Hepatocyte (in vitro differentiated cells): ENCODE measurements around the gene KAZALD1. TPM values are rescaled to one million over a fixed set of nuclear protein-coding genes. Genes with fewer than 3 reads are reported as not detected.
A peak's percentile ranks its signal among the peaks of the same experiment; 100 is the strongest.

ENCODE experiments used
- DNase-seq: peaks from one replicate; pipeline ENCODE4 v3.0.0-alpha.2; 2016; ENCODE audit warnings: low spot score
- H2AFZ ChIP-seq: fragments of 200-600 bp; sonication (generic); 2 replicates; pipeline ENCODE4 v1.6.0; 2016; ENCODE audit warnings: antibody characterized with exemption, mild to moderate bottlenecking
- H3K27ac ChIP-seq: fragments of 200-600 bp; sonication (generic); 2 replicates; pipeline ENCODE4 v1.5.1; 2016; ENCODE audit warnings: mild to moderate bottlenecking
- H3K27me3 ChIP-seq: fragments of 200-600 bp; sonication (generic); 2 replicates; pipeline ENCODE4 v1.6.1; 2016
- H3K36me3 ChIP-seq: fragments of 200-600 bp; sonication (generic); replicated peaks from 2 replicates; pipeline ENCODE4 v1.5.1; 2016; ENCODE audit warnings: low read depth; ENCODE audit not compliant: insufficient read depth
- H3K4me1 ChIP-seq: fragments of 200-600 bp; sonication (generic); 2 replicates; pipeline ENCODE4 v1.5.1; 2016; ENCODE audit warnings: mild to moderate bottlenecking, moderate library complexity; ENCODE audit not compliant: insufficient read depth
- H3K4me2 ChIP-seq: fragments of 200-600 bp; sonication (generic); 2 replicates; pipeline ENCODE4 v1.6.0; 2016
- H3K4me3 ChIP-seq: fragments of 200-600 bp; sonication (generic); 2 replicates; pipeline ENCODE4 v1.5.1; 2016; ENCODE audit warnings: mild to moderate bottlenecking
- H3K79me2 ChIP-seq: fragments of 200-600 bp; sonication (generic); 2 replicates; pipeline ENCODE4 v1.6.0; 2017; ENCODE audit warnings: mild to moderate bottlenecking
- H3K9me2 ChIP-seq: fragments of 200-600 bp; sonication (generic); replicated peaks from 2 replicates; pipeline ENCODE4 v1.6.0; 2017; ENCODE audit warnings: mild to moderate bottlenecking; ENCODE audit not compliant: insufficient read depth
- H3K9me3 ChIP-seq: fragments of 200-600 bp; sonication (generic); 2 replicates; pipeline ENCODE4 v1.5.1; 2016; ENCODE audit warnings: low read depth, mild to moderate bottlenecking
- H4K20me1 ChIP-seq: fragments of 200-600 bp; sonication (generic); 2 replicates; pipeline ENCODE4 v1.6.0; 2016; ENCODE audit warnings: mild to moderate bottlenecking; ENCODE audit not compliant: insufficient read depth, poor library complexity, severe bottlenecking
- CTCF ChIP-seq: fragments of 200-600 bp; sonication (generic); IDR thresholded peaks from 2 replicates; pipeline ENCODE4 v1.5.1; 2016; ENCODE audit warnings: antibody characterized with exemption, mild to moderate bottlenecking; ENCODE audit not compliant: poor library complexity
- EZH2 ChIP-seq: fragments of 200-600 bp; sonication (generic); IDR thresholded peaks from 2 replicates; pipeline ENCODE4 v1.6.1; 2016; ENCODE audit warnings: antibody characterized with exemption, mild to moderate bottlenecking, borderline replicate concordance
- EZH2phosphoT487 ChIP-seq: fragments of 200-600 bp; sonication (generic); IDR thresholded peaks from one replicate; pipeline ENCODE4 v1.6.1; 2018; ENCODE audit warnings: antibody characterized with exemption, mild to moderate bottlenecking, low read depth, moderate library complexity; ENCODE audit not compliant: unreplicated experiment, severe bottlenecking
- WGBS: methylation state at CpG from one replicate; pipeline ENCODE4 v1.1.6; 2016; ENCODE audit warnings: low lambda C conversion rate; ENCODE audit errors: missing lambda C conversion rate; 5-methylcytosine and 5-hydroxymethylcytosine counted together
- polyA plus RNA-seq: library from polyadenylated mRNA; unstranded; fragments of >200 nt; fragmentation: Nextera tagmentation; extraction: Ambion mirVana; gene quantifications from 2 replicates; pipeline ENCODE4 v1.2.1, GENCODE V29; 2016
- total RNA-seq: library from RNA; depleted of rRNA; stranded (reverse); fragments of >200 nt; gene quantifications from 2 replicates; pipeline ENCODE4 v1.2.3, GENCODE V29; 2014

Gene KAZALD1
- total and polyA plus RNA-seq, 2 experiments from 2014 or later = 18.2 to 31.9 TPM

DNA sequence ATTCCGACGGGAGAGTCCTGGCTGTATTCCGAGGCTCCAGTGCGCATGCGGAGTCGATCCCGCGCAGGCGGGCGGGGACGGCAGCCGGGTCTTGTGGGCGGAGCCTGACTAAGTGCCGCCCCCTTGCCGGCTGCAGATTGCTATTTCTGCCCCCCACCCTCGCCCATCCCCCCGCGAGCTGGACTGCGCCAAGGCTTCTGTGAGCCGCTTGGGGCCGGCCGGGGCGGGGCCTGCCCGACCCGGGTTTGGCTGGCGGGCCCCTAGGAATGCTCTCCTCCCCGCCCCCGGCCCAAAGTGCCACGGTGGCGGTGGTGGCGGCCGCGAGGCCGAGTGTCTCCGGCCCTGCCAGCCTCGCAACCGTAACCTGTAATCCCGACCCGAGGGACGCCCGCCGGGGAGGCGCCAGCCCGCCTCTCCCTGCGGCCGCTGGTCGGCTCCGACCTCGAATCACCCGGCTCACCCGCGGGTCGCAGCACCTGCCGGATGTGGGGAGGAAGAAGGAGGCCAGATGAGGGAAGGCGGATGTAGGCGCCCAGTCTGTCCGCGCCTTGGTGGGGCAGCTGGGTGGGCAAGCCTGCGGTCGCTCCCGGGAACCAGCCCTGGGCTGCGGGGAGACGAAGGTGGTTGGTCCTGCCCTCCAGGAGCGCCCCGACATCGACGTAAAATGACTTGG lies 702 bp upstream of the KAZALD1 start:
- TF ChIP-seq EZH2phosphoT487 (no peak), CTCF (no peak), EZH2 (no peak)
- H3K4me1 ChIP-seq = peaks cover 31% of the 10 kb centered on the region
- no peaks in the 10 kb centered on the region for H3K27me3 ChIP-seq
- H3K36me3 ChIP-seq = no peaks in the 10 kb centered on the region
- H3K4me2 ChIP-seq = peak overlapping the region; percentile 90
- H4K20me1 ChIP-seq = no peaks in the 10 kb centered on the region
- peak overlapping the region; percentile 80 for H3K4me3 ChIP-seq
- H3K9me3 ChIP-seq = no peaks in the 10 kb centered on the region
- peak overlapping the region; percentile 98 for H3K27ac ChIP-seq
- H2AFZ ChIP-seq = peak overlapping the region; percentile 84
- 1% methylated on average over 49 of the region's 67 CpGs for WGBS
- no peaks in the 10 kb centered on the region for H3K9me2 ChIP-seq
- peak; percentile 99 for DNase-seq
- H3K79me2 ChIP-seq = peaks cover 19% of the 10 kb centered on the region

- Histone ChIP-seq H3K4me2 (peak overlapping the region; percentile 90), H3K4me1 (peaks cover 31% of the 10 kb centered on the region), H3K79me2 (peaks cover 19% of the 10 kb centered on the region), H4K20me1 (no peaks in the 10 kb centered on the region), H3K27ac (peak overlapping the region; percentile 98), H3K9me3 (no peaks in the 10 kb centered on the region), H3K9me2 (no peaks in the 10 kb centered on the region), H3K27me3 (no peaks in the 10 kb centered on the region), H2AFZ (no peak overlapping the region), H3K4me3 (peak overlapping the region; percentile 34), H3K36me3 (no peaks in the 10 kb centered on the region)
- DNase-seq = peak; percentile 89
- WGBS = 8% methylated on average over 63 of the region's 63 CpGs
- peak; percentile 62 for TF ChIP-seq CTCF
- TF ChIP-seq EZH2phosphoT487 = no peak
- TF ChIP-seq EZH2 = no peak
Measured at GRCh38 chr10:101062232-101063049, 652 bp downstream of the KAZALD1 start.

DNA sequence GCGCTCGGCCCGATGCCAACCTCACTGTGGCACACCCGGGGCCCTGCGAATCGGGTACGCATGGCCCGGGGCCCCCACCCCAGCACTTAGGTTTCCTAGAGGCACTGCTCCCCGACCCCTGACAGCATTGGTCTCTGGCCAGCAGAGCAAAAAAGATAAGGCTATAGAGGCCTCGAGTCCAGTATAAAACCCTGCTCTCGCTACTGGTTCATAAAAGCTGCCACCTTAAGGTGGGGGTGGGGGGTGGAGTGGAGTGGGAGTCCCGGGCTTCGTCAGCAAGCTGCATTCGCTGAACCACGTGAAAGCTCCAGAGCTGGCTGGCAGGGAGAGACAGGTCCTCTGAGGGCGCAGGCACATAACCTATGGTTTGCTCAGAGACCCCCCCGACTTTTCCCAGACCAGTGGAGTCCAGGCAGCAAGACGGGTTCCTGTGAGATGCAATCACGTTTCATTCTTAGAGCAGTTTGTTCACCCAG lies 1.3 kb downstream of the KAZALD1 start:
- no peak for DNase-seq
- H3K27ac ChIP-seq = peak overlapping the region; percentile 98
- 27% methylated on average over 19 of the region's 19 CpGs for WGBS

More for the DNA sequence above, 1.3 kb downstream of the KAZALD1 start:
- peak overlapping the region; percentile 90 for H3K4me2 ChIP-seq
- peaks cover 31% of the 10 kb centered on the region for H3K4me1 ChIP-seq
- H2AFZ ChIP-seq = no peak overlapping the region
- H4K20me1 ChIP-seq = no peaks in the 10 kb centered on the region
- no peaks in the 10 kb centered on the region for H3K9me2 ChIP-seq
- peak overlapping the region; percentile 34 for H3K4me3 ChIP-seq
- H3K36me3 ChIP-seq = no peaks in the 10 kb centered on the region
- H3K79me2 ChIP-seq = peaks cover 19% of the 10 kb centered on the region
- TF ChIP-seq CTCF (no peak), EZH2phosphoT487 (no peak)
- H3K9me3 ChIP-seq = no peaks in the 10 kb centered on the region
- no peaks in the 10 kb centered on the region for H3K27me3 ChIP-seq
